ENCODE data around the gene TSGA10IP.
"Not testable (repeated sequence)": the region's sequence is repeated elsewhere in the genome, so short reads cannot be mapped to it uniquely, and the experiment has no call there.

The TSGA10IP gene

DNA sequence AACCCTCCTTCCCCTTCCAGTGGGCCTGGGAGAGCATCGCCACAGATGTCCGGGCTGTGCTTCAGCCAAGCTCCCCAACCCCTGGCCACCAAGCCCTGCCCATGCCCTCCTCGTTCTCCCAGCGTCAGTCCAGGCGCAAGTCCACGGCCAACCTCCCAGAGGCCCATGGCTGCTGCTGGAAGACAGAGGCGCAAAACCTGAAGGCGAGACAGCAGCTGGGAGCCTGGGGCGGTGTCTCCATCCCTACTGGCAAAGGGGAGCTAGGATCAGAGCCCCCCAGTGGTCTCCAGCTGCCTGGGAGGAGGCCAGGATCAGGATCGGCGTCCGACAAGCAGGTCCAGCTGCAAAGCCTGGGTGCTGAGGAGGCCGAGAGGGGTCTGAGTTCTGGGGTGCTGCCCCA is 1.9 kb downstream of the TSGA10IP start:
- no peak overlapping the region for H3K4me3 ChIP-seq (ENCODE audit: low read depth, low read length)
- TF ChIP-seq, protein P1, sequence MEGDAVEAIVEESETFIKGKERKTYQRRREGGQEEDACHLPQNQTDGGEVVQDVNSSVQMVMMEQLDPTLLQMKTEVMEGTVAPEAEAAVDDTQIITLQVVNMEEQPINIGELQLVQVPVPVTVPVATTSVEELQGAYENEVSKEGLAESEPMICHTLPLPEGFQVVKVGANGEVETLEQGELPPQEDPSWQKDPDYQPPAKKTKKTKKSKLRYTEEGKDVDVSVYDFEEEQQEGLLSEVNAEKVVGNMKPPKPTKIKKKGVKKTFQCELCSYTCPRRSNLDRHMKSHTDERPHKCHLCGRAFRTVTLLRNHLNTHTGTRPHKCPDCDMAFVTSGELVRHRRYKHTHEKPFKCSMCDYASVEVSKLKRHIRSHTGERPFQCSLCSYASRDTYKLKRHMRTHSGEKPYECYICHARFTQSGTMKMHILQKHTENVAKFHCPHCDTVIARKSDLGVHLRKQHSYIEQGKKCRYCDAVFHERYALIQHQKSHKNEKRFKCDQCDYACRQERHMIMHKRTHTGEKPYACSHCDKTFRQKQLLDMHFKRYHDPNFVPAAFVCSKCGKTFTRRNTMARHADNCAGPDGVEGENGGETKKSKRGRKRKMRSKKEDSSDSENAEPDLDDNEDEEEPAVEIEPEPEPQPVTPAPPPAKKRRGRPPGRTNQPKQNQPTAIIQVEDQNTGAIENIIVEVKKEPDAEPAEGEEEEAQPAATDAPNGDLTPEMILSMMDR (IDR thresholded peaks at IDR 0.05; ENCODE audit: low read depth, low read length): no peak

DNA sequence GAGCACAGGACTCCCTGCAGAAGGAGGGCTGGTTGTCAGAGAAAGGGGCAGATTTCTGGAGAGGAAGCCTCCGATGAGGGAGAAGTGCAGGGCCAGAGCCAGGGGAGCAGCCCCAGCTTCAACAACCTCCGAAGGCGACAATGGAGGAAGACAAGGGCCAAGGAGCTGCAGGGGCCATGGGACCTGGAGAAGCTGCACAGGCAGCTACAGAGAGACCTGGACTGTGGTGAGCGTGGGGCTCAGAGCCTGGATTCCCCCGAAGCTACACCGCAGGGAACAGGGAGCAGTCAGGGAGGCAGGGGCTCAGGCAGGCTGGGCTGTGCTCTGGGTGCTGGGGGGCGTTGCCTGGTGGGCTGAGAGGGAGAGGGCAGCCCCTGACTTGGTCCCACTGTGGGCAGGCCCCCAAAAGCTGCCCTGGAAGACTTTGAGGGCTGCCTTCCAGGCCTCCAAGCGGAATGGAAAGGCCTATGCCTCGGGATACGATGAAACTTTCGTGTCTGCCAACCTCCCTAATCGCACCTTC is 2.4 kb downstream of the TSGA10IP start:
- TF ChIP-seq, protein P1 (IDR thresholded peaks at IDR 0.05; ENCODE audit: low read depth, low read length): no peak
- H3K4me3 ChIP-seq (ENCODE audit: low read depth, low read length): no peak overlapping the region

DNA sequence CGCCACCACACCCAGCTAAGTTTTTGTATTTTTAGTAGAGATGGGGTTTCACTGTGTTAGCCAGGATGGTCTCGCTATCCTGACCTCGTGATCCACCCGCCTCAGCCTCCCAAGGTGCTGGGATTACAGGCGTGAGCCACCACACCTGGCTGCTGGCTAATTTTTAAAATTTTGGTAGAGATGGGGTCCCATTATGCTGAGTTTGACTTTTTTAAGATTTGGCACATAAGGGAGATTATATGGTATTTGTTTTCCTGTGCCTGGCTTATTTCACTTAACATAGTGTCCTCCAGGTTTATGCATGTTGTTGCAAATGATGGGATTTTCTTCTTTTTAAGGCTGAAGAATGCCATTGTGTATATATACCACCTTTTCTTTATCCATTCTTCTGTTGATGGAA is 5.4 kb downstream of the TSGA10IP start:
- H3K4me3 ChIP-seq (ENCODE audit: low read depth, low read length): not testable (repeated sequence)

GRCh38 chr11:65951641-65952040 is 6.4 kb downstream of the TSGA10IP start:
- H3K4me3 ChIP-seq (ENCODE audit: low read depth, low read length): not testable (repeated sequence)

DNA sequence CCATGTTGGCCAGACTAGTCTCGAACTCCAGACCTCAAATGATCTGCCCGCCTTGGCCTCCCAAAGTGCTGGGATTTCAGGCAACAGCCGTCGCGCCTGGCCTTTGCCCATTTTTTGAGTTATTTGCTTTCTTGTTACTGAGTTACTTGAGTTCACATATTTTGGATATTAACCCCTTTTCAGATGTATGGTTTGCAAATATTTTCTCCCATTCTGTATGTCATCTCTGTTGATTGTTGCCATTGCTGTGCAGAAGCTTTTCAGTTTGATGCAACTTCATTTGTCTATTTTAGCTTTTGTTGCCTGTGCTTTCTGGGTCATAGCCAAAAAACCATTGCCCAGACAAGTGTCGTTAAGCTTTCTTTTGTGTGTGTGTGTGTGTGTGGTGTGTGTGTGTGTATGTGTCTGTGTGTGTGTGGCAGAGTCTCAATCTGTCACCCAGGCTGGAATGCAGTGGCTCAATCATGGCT is 6.8 kb downstream of the TSGA10IP start:
- H3K4me3 ChIP-seq (ENCODE audit: low read depth, low read length): no peak overlapping the region
- TF ChIP-seq, protein P1 (IDR thresholded peaks at IDR 0.05; ENCODE audit: low read depth, low read length): no peak

DNA sequence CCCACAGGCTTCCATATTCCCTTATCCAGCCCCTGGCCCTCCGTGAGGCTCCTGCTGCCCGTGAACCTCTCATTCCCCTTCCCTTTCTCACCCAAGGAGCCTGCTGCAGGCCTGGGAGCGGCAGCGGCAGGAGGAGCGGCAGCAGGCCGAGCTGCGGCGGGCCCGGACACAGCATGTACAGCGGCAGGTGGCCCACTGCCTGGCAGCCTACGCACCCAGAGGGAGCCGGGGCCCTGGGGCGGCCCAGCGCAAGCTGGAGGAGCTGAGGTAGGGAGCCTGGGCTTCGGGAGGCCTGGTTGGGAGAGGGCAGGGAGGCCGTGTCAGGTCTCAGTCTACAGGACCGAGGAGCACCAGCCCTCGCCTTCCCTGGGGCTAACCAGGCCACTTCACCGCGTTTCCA is 8.2 kb downstream of the TSGA10IP start:
- TF ChIP-seq, protein P1 (IDR thresholded peaks at IDR 0.05; ENCODE audit: low read depth, low read length): no peak
- H3K4me3 ChIP-seq (ENCODE audit: low read depth, low read length): no peak overlapping the region

GRCh38 chr11:65954771-65955170 is 9.5 kb downstream of the TSGA10IP start:
- TF ChIP-seq, protein P1 (IDR thresholded peaks at IDR 0.05; ENCODE audit: low read depth, low read length): no peak
- no peak overlapping the region for H3K4me3 ChIP-seq (ENCODE audit: low read depth, low read length)

GRCh38 chr11:65958291-65958690 is 13.0 kb downstream of the TSGA10IP start:
- H3K4me3 ChIP-seq (ENCODE audit: low read depth, low read length): no peak overlapping the region
- TF ChIP-seq, protein P1 (IDR thresholded peaks at IDR 0.05; ENCODE audit: low read depth, low read length): no peak
